Nephron progenitor cell (in vitro differentiated cells): ENCODE results near the gene PRIMA1.

Source experiments
- DNase-seq: peaks from one replicate; pipeline ENCODE4 v3.0.0; 2021
- H3K27ac Mint-ChIP-seq: 2 replicates; pipeline ENCODE4 v1.8.0; 2021; ENCODE audit warnings: mild to moderate bottlenecking, moderate library complexity, mixed read lengths
- H3K27me3 Mint-ChIP-seq: 2 replicates; pipeline ENCODE4 v1.8.0; 2021; ENCODE audit warnings: mild to moderate bottlenecking, low read depth, mixed read lengths; ENCODE audit not compliant: poor library complexity
- H3K36me3 Mint-ChIP-seq: 2 replicates; pipeline ENCODE4 v1.8.0; 2021; ENCODE audit warnings: low read depth, mixed read lengths
- H3K4me1 Mint-ChIP-seq: 2 replicates; pipeline ENCODE4 v1.8.0; 2021; ENCODE audit warnings: mixed read lengths
- H3K4me3 Mint-ChIP-seq: 2 replicates; pipeline ENCODE4 v1.8.0; 2021; ENCODE audit warnings: mild to moderate bottlenecking, moderate library complexity, mixed read lengths
- H3K9me3 Mint-ChIP-seq: 2 replicates; pipeline ENCODE4 v1.8.0; 2021; ENCODE audit warnings: mild to moderate bottlenecking, moderate library complexity, mixed read lengths
- CTCF ChIP-seq: fragments of 200-600 bp; sonication (generic); IDR thresholded peaks from 2 replicates; pipeline ENCODE4 v1.5.0; 2021; ENCODE audit warnings: antibody characterized with exemption

Gene PRIMA1

GRCh38 chr14:93787465-93788292 lies 606 bp downstream of the PRIMA1 start:
- Mint-ChIP-seq H3K9me3 (peaks cover 18% of the 10 kb centered on the region), H3K27ac (no peak overlapping the region), H3K4me1 (peaks cover 22% of the 10 kb centered on the region), H3K27me3 (peaks cover 60% of the 10 kb centered on the region), H3K36me3 (no peaks in the 10 kb centered on the region), H3K4me3 (peak overlapping the region; percentile 96)
- TF ChIP-seq CTCF = no peak
- DNase-seq = peak; percentile 65

GRCh38 chr14:93785423-93785822 lies 2.9 kb downstream of the PRIMA1 start:
- no peaks in the 10 kb centered on the region for H3K9me3 Mint-ChIP-seq
- no peak for TF ChIP-seq CTCF
- no peaks in the 10 kb centered on the region for H3K36me3 Mint-ChIP-seq
- H3K27me3 Mint-ChIP-seq = peaks cover 60% of the 10 kb centered on the region
- peaks cover 35% of the 10 kb centered on the region for H3K4me1 Mint-ChIP-seq
- no peak for DNase-seq
- no peak overlapping the region for H3K4me3 Mint-ChIP-seq
- H3K27ac Mint-ChIP-seq = no peak overlapping the region

- no peaks in the 10 kb centered on the region for H3K36me3 Mint-ChIP-seq
- peaks cover 54% of the 10 kb centered on the region for H3K27me3 Mint-ChIP-seq
- H3K27ac Mint-ChIP-seq = no peak overlapping the region
- peaks cover 36% of the 10 kb centered on the region for H3K4me1 Mint-ChIP-seq
- no peak for TF ChIP-seq CTCF
- DNase-seq = no peak
- no peaks in the 10 kb centered on the region for H3K9me3 Mint-ChIP-seq
- H3K4me3 Mint-ChIP-seq = no peak overlapping the region
Measured at GRCh38 chr14:93784878-93785277, 3.4 kb downstream of the PRIMA1 start.

- H3K36me3 Mint-ChIP-seq = no peaks in the 10 kb centered on the region
- no peak for TF ChIP-seq CTCF
- no peaks in the 10 kb centered on the region for H3K9me3 Mint-ChIP-seq
- peaks cover 37% of the 10 kb centered on the region for H3K4me1 Mint-ChIP-seq
- no peak for DNase-seq
- H3K4me3 Mint-ChIP-seq = no peak overlapping the region
- peaks cover 27% of the 10 kb centered on the region for H3K27me3 Mint-ChIP-seq
- H3K27ac Mint-ChIP-seq = no peak overlapping the region
Measured at GRCh38 chr14:93780813-93781400, 7.4 kb downstream of the PRIMA1 start.

DNA sequence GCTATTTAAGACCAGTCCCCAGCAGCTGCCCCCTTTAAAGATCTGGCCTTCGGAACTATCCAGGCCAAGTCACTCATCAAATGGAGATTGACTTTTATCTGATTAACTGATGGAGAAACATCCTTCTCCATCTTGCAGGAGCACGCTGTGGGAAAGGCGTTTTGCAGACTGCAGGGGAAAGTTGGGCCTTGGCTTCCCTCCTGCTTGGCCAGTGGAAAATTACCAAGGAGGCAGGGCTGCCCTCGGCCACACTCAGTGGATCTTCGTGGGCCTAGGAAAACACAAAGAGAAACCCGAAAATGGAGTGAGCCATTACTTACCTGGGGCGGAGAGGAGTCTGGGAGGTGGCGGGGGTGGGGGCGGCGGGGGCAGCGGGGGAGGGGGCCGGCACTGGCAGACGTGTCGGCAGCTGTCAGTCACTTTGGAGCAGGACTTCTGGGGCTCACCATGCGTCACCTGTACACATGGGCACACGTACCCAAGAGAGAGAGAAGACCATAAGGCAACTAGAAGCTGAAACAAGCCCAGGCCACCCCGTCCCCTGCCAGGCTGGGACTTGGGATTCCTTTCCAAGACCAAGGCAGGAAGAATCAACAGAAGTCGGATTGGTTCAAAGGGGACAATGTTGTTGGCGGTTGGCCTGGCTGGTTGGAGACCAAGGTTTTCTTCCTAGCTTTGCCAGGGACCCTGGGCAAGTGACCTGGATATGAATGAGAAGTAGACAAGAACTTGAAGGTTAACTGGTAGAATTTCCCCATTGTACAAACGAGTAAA lies 9.2 kb downstream of the PRIMA1 start:
- TF ChIP-seq CTCF = no peak
- H3K4me3 Mint-ChIP-seq = no peak overlapping the region

More for the DNA sequence above, 9.2 kb downstream of the PRIMA1 start:
- Mint-ChIP-seq H3K36me3 (no peaks in the 10 kb centered on the region), H3K27me3 (peaks cover 12% of the 10 kb centered on the region), H3K9me3 (no peaks in the 10 kb centered on the region), H3K4me1 (peaks cover 37% of the 10 kb centered on the region), H3K27ac (no peak overlapping the region)
- no peak for DNase-seq
